ENCODE data around the gene MYL5.

GRCh38 chr4:720111-720860, 45.9 kb downstream of the MYL5 start:
- no peak for TF ChIP-seq POLR2AphosphoS5 (IDR thresholded peaks at IDR 0.05; ENCODE audit: borderline replicate concordance, low read depth, low read length)
- no peak for TF ChIP-seq EZH2 (IDR thresholded peaks at IDR 0.05)

All from SK-N-MC (cell line).